ENCODE measurements around the gene ADSS1.

ADSS1 gene

DNA sequence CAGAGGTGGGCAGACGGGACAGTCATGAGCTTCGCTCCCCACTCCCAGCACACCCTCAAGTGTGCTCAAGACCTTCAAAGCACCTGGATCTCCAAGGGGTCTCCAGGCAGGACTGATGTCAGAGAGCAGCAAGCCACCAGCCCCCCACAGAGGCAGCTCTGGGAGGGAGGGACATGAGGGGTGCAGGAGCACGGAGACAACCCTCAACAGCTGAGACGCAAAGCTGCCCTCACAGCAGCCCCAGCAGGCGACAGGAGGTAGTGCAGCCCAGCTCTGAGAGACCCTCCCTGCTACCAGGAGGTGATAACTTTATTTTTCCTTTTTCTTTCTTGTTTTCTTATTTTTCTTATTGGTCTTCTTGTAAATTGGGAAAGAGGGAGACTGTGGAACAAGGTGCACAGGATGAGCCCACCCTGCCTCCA lies 46.8 kb downstream of the ADSS1 start:
- no peak for DNase-seq

DNA sequence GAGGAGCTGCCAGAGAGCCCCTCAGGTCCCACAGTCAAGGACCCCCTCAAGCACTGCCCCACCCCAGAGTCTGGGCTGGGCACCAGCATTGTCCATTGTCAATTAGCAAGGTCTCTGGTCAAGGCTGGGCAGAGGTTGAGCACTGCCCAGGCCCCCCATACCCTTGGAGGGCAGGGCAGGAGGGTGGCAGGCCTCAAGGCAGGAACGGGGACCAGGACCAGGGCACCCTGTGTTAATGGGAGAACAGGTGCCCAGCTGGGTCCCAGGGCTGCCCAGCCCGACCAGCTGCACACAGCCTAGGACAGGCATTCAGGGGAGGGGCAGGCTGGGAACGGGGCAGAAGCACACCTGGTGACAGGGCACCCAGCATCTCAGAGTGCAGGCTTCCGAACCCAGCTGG lies 47.3 kb downstream of the ADSS1 start:
- DNase-seq = no peak

DNA sequence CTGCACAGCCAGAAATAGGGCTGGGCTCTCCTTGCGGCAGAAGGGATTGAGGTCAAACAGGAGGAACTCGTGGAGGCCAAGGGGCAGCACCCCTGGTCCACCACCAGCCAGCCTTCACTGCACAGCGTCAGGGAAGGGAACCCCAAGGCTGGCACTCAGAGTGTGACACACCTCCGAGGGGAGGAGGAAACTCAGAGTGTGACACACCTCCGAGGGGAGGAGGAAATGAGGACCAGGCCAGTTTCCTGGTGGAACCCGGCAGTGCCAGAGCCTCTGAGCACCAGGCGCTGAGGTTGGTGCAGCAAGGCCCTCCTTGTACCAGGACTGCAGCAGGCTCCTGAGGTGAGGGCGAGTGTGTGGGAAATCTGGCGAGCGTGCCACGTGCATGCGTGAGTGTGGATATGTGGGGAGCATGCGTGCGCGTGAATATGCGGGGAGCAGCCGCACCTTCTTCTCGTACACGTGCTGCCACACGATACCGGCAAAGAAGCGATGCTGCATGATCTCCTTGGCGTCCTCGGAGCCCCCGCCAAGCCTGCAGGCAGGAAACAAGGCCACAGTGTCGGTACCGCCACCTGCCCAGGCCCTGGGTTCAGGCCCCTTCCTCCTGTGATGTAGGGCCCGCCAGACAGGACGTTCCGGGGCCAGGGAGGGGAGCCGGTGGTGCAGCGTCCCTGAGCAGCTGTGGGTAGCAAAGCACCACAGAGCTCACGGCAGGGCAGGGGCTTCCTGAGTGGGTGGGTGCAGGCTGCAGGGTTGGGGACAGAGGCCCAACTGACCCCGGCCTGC lies 48.1 kb downstream of the ADSS1 start:
- DNase-seq = no peak

- DNase-seq = no peak
Observed at GRCh38 chr14:104772707-104773504, 48.9 kb downstream of the ADSS1 start.

DNA sequence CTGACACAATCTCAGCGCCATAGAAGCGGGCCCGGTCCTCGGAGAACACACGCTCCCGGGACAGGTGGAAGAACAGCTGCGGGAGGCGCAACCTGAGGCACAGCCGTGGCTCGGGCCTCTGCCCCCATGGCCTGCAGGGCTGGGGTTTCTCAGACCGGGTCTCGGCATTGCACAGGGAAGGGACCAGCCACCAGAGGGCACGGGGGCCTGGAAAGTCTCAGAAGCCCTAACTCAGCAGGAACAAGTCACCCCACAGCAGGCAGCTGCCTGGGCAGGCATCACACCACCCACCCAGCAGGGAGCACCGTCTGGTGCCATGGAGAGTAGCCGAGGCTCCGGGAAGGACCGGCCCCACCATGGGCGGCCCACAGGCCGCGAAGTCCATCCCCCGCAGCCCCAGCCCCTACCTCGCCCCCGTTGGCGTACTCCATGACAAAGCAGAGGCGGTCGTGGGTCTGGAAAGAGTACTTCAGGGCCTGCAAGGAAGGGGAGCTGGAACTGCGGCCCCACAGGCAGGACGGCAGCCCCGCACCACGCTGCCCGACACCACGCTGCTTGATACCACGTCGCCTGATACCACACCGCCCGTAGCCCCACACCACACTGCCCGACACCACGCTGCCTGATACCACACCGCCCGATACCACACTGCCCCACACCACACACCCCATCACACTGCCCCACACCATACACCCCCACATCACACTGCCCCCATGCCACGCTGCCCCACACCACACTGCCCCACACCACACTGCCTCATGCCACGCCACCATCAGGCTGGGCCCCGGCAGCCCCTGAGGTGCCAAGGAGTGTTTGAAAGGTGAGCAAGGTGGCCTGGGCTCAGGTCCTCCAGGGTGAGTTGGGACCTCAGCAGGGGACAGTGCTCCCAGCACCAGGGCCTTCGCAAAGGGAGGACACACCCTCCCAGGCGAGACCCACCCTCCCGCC lies 49.8 kb downstream of the ADSS1 start:
- no peak for DNase-seq

DNA sequence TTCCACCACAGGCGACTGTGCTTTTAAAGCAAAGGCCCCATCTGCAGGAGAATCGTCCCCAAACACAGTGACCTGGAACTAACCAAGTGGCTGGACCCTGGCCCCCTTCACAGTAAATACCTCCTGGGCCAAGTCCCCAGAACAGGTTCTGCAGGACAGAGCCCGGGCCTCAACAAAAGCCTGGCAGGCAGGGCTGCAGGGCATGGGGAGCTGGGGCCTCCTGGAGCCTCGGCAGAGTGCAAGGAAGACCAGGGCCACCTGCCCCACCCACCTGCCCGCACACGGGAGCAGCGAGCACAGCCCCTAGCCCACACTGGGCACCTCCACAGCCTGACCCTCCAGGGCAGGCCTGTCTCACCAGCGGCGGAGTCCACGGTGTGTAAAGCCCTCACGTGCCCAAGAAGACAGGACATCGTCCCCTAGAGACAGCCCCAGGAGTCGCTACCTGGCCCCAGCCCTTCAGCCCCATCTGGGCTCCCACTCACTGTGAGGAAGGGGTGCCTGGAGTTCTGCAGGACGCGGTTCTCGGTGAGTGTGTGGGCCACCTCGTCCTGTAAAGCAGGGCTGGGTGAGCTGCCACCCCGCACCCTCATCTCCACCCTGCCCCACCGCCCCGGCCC lies 50.5 kb downstream of the ADSS1 start:
- no peak for DNase-seq

DNA sequence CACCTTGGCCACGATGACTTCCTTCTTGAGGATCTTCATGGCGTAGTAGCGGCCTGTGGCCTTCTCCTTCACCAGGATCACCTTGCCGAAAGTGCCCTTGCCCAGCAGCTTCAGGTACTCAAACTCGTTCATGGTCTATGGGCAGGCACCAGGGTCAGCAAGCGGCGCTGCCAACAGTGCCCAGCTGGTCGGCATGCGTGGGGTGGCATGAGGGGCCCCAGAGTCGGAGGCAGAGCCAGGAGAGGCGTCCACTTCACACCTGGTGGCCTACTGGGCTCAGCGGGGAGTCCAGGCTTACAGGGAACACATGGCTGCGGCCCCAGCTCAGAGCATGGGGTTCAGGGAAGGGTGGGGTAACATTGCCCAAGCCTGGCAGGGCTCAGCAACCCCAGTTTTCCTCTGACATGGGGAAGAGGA lies 51.1 kb downstream of the ADSS1 start:
- DNase-seq = no peak

DNA sequence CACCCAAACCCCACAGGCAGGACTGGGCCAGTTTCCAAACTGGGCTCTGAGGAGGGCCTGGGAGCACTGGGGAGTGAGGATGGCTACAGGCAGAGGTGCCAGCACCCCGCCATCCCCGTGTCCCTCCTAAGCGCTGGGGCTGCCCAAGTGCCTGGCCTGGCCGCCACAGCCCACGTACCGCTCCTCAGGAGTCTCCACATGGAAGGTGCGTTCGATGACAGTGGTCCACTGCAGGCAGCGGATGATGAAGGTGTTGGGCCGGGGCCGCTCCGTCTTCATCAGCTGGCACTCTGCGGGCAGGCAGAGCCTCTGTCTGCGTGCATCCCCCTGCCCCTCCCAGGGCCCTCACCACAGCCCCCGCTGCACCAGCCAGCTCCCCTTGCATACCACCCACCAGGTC lies 52.5 kb downstream of the ADSS1 start:
- DNase-seq = no peak

GRCh38 chr14:104776961-104777807 lies 53.2 kb downstream of the ADSS1 start:
- DNase-seq = no peak

DNA sequence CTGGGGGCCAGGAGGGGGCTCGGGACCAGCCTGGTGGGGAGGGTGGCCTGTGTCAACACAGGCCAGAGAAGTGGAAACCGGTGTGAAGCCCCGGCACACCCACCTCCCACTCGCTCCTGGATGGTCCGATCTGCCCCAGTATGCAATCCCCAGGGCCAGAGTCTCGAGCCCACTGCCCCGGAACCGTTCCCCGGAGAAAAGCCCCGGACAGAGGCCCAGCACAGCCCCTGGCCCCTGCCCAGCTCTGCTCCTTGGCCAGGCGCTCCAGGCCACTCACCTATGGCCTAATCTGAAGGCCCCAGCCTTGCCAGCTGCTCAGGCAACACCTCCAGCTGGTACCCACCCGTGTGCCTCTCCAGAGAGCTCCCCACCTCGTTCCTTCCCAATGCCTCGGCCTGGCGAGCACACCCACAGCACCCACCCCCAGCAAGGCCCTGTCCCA lies 53.8 kb downstream of the ADSS1 start:
- no peak for DNase-seq

DNA sequence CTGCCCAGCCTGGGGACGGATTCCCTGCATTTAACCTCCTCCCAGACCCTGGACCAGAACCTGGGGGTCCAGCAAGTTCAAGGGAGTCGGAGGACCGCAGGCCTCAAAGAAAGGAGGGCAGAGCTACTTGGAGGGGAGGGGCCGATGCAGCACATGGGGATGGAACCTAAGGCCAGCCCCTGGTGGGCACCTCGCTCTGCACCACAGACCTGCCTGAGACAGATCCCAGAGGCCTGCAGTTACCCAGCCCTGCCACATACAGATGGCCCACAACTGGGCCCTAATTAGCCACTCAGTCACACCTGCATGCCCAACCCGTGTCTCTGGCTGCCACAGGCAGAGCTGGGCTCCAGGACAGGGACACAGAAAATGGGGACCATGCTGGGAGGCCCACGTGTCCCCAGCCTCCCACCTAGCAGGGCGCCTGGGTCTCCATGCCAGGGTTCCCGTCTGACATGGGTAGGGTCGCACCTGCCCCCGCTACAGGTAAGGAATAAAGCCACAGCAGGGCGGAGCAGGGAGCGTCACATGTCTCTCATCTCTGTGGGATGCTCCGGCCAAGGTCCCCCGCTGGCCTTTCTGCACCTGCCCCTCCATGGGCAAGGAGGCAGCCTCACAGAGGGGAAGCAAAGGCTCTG lies 54.8 kb downstream of the ADSS1 start:
- DNase-seq = no peak

DNA sequence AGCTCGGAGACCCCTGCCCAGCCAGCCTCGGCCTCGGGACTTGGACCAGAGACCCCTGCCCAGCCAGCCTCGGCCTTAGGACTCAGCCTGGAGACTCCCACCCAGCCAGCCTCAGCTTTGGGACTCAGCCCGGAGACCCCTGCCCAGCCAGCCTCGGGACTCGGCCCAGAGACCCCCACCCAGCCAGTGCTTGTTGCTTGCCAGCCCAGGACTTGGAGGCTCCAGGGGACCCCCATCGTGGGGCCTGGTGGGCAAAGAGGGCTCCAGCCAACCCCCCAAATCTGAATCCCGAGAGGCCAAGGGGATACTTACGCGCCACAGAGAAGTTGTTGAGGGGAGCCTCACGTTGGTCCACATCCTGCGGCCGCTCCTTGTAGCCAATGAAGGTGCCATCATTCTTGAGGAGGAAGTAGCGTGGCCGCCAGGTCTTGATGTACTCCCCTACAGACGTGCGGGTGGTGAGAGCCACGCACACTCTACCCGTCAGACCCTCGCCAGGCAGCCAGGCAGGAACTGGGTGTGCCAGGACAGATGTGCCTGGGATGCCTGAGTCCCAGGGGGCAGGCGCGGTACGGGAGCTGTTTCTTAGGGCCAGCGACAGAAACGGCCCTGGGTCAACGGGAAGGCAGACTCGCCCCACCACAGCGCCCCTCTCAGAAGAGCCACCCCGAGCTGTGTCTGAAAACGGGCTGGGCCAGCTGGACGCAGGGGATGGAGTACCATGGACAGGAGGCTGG lies 55.9 kb downstream of the ADSS1 start:
- no peak for DNase-seq

GRCh38 chr14:104780513-104781030 lies 56.5 kb downstream of the ADSS1 start:
- no peak for DNase-seq

- DNase-seq = no peak
Observed at GRCh38 chr14:104781271-104782077, 57.4 kb downstream of the ADSS1 start.

DNA sequence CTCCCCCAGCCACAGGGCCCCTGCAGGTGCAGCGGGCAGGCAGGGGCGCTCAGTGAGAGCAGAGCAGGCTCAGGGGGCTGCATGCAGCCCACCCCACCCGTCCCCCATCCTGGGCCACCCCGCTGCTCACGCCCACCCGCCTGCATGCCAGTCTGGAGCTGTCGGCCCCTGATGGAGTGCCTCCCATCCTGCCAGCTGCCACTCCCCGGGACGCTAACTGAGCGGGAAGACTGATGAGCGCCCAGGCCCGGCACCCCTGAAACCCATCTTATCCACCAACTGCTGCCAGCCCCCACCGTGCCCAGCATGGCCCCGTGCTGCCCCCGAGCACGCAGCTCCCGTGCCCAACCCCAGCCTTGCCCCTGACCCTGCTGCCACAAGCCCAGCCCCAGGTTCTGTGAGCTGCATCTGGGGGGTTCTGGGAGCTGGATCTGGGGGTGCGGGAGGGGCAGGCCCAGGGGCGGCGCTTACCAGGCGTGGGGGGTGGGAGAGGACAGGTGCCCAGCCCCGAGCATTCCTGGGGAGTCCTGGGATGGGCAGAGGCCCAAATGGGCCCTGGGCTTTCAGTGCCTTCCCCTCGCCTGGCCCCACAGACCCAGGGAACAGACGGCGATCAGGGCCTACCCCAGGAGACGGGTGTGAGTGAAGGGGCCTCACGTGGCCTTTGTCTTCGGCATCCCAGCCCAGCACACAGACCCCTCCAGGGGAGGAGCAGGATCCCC lies 58.2 kb downstream of the ADSS1 start:
- no peak for DNase-seq

GRCh38 chr14:104782808-104783139 lies 58.7 kb downstream of the ADSS1 start:
- no peak for DNase-seq

GRCh38 chr14:104783484-104784217 lies 59.6 kb downstream of the ADSS1 start:
- DNase-seq = no peak

DNA sequence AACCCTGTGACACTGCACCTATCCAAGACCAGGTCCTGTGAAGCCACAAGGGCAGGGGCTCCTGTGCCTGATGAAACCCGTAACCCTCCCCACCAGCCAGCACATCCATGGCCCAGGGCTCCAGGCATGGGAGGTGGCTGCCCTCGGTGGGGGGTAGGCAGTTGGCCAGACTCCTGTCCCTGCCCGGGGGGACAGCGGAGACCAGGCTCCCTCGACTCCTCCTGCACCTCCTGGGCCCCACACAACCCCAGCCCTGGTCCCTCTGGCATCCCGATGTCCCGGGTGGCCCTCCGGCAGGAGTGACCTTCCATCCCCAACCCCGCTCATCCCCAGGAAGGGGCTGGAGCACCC lies 60.2 kb downstream of the ADSS1 start:
- no peak for DNase-seq

All from NCI-H1436 (cell line).